Mesenchymal stem cell (in vitro differentiated cells and primary cell): Measurements from ENCODE around the gene PGPEP1.
"Not testable (repeated sequence)": the region's sequence is repeated elsewhere in the genome, so short reads cannot be mapped to it uniquely, and the experiment has no call there.

Experiments
- DNase-seq: peaks from one replicate; pipeline ENCODE4 v3.0.0-alpha.2; 2013
- H2AFZ ChIP-seq: one replicate; pipeline ENCODE4 v1.6.1; 2013; ENCODE audit warnings: low read depth, mild to moderate bottlenecking, control low read depth, inconsistent platforms, low read length, moderate library complexity
- H2AK5ac ChIP-seq: 2 replicates; pipeline ENCODE4 v1.6.1; 2013; ENCODE audit warnings: low read length, moderate library complexity, mild to moderate bottlenecking, inconsistent platforms; ENCODE audit not compliant: severe bottlenecking
- H2BK120ac ChIP-seq: one replicate; pipeline ENCODE4 v1.6.1; 2013; ENCODE audit warnings: low read depth, mild to moderate bottlenecking, inconsistent platforms, low read length, moderate library complexity
- H2BK12ac ChIP-seq, 2 experiments: one replicate each; pipeline ENCODE4 v1.6.1; 2013; ENCODE audit warnings: inconsistent platforms in 2 of 2, low read length in 2 of 2, mild to moderate bottlenecking in 2 of 2, moderate library complexity in 2 of 2, control low read depth in 1 of 2
- H2BK15ac ChIP-seq: one replicate; pipeline ENCODE4 v1.6.1; 2013; ENCODE audit warnings: mild to moderate bottlenecking, low read depth, inconsistent platforms; ENCODE audit not compliant: poor library complexity, severe bottlenecking
- H2BK5ac ChIP-seq: 2 replicates; pipeline ENCODE4 v1.6.1; 2013; ENCODE audit warnings: low read depth, mild to moderate bottlenecking, low read length, control low read depth, inconsistent platforms; ENCODE audit not compliant: poor library complexity, severe bottlenecking
- H3K14ac ChIP-seq, 2 experiments: one replicate each; pipeline ENCODE4 v1.6.1; 2013; ENCODE audit warnings: inconsistent platforms in 2 of 2, low read length in 2 of 2, control low read depth in 1 of 2, mild to moderate bottlenecking in 1 of 2, moderate library complexity in 1 of 2
- H3K18ac ChIP-seq, 2 experiments: one replicate each; pipeline ENCODE4 v1.6.1; 2013; ENCODE audit warnings: inconsistent platforms in 2 of 2, low read length in 2 of 2, control low read depth in 1 of 2, low read depth in 1 of 2, mild to moderate bottlenecking in 1 of 2
- H3K23ac ChIP-seq, 2 experiments: one replicate each; pipeline ENCODE4 v1.6.1; 2013; ENCODE audit warnings: inconsistent platforms in 2 of 2, low read length in 2 of 2, mild to moderate bottlenecking in 2 of 2, moderate library complexity in 2 of 2, control low read depth in 1 of 2
- H3K27ac ChIP-seq: 2 replicates; pipeline ENCODE4 v1.5.1; 2013; ENCODE audit warnings: mild to moderate bottlenecking, moderate library complexity, low read length, control low read depth, inconsistent platforms; ENCODE audit not compliant: poor library complexity, severe bottlenecking
- H3K27me3 ChIP-seq, 2 experiments: 2 replicates each; pipeline versions ENCODE4 v1.6.1 to v1.7.0; 2013; ENCODE audit warnings: low read length in 2 of 2, mild to moderate bottlenecking in 2 of 2, moderate library complexity in 2 of 2, control low read depth in 1 of 2, inconsistent platforms in 1 of 2; ENCODE audit not compliant: control insufficient read depth in 1 of 2, insufficient read depth in 1 of 2
- H3K36me3 ChIP-seq, 2 experiments: 2 replicates each; pipeline versions ENCODE4 v1.6.1 to v1.7.0; 2013; ENCODE audit warnings: low read length in 2 of 2, control low read depth in 1 of 2, inconsistent platforms in 1 of 2, low read depth in 1 of 2, mild to moderate bottlenecking in 1 of 2; ENCODE audit not compliant: insufficient read depth in 2 of 2, control insufficient read depth in 1 of 2
- H3K4ac ChIP-seq, 2 experiments: one replicate each; pipeline ENCODE4 v1.6.1; 2013; ENCODE audit warnings: inconsistent platforms in 2 of 2, low read length in 2 of 2, mild to moderate bottlenecking in 2 of 2, moderate library complexity in 2 of 2, control low read depth in 1 of 2, low read depth in 1 of 2
- H3K4me1 ChIP-seq: 2 replicates; pipeline ENCODE4 v1.6.1; 2013; ENCODE audit warnings: low read depth, low read length, control low read depth; ENCODE audit not compliant: control insufficient read depth, insufficient read depth
- H3K4me2 ChIP-seq: 2 replicates; pipeline ENCODE4 v1.6.1; 2013; ENCODE audit warnings: low read length, mild to moderate bottlenecking, inconsistent platforms; ENCODE audit not compliant: poor library complexity, severe bottlenecking
- H3K4me3 ChIP-seq, 2 experiments: 2 replicates each; pipeline versions ENCODE4 v1.5.1 to v1.7.0; 2013; ENCODE audit warnings: low read length in 2 of 2, mild to moderate bottlenecking in 2 of 2, control low read depth in 1 of 2, low read depth in 1 of 2; ENCODE audit not compliant: insufficient read depth in 1 of 2
- H3K79me1 ChIP-seq: replicated peaks from 2 replicates; pipeline ENCODE4 v1.6.1; 2013; ENCODE audit warnings: mild to moderate bottlenecking, control low read depth, low read length, inconsistent platforms; ENCODE audit not compliant: poor library complexity, severe bottlenecking
- H3K9ac ChIP-seq: 2 replicates; pipeline ENCODE4 v1.7.0; 2013; ENCODE audit warnings: mild to moderate bottlenecking, low read length, moderate library complexity
- H3K9me3 ChIP-seq: 2 replicates; pipeline ENCODE4 v1.7.0; 2013; ENCODE audit warnings: mild to moderate bottlenecking, low read length; ENCODE audit not compliant: control insufficient read depth
- H4K8ac ChIP-seq: one replicate; pipeline ENCODE4 v1.6.1; 2013; ENCODE audit warnings: inconsistent platforms, mild to moderate bottlenecking, low read length, moderate library complexity
- H4K91ac ChIP-seq: one replicate; pipeline ENCODE4 v1.6.1; 2013; ENCODE audit warnings: mild to moderate bottlenecking, low read length, inconsistent platforms
- WGBS: methylation state at CpG from one replicate; pipeline ENCODE4 v1.1.7; 2013; ENCODE audit warnings: mixed read lengths; 5-methylcytosine and 5-hydroxymethylcytosine counted together

The PGPEP1 gene

DNA sequence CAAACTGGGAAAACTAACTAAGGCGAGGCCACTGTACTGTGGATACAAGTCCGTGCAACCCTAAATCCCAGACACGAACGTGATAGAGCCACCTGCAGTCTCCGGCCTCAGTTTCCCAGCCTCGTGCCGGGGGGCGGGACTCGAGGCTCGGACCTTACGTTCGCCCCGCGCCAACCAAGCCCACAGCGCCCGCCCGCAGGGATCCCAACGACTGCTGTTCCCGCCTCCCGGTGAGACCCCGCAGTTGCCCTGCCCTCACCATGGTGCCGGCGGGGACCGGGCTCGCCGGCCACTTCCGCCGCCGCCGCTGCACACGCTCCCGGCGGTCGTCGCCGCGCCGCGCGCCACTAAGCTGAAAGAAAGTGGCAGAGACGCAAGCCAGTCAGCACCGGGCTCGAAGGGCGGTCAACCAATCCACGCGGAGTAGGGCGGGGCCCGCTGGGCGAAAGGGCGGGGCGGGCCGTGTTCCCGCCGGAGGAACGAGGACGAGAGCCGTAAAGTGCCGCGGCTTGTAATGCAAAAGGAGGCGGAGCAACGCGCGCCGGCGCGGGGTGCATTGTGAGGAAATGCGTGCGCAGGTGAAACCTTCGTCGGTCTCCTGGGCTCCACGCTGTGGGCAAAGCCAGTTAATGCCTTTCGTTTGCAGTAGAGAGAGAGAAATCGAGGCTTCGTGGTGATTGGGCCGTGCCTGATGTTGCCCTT is 17.5 kb upstream of the PGPEP1 start, which contains the start of gene LSM4:
Gene LSM4 (minus strand): TSS at position 318 of the 702 bp plus-strand sequence. CDS start 56 bp downstream, at position 262.
- H2BK120ac ChIP-seq: peak within 1 kb of the TSS; percentile 65

GRCh38 chr19:18324373-18324731 is 16.0 kb upstream of the PGPEP1 start:
- not testable (repeated sequence) for DNase-seq, H3K27me3 ChIP-seq, H2BK120ac ChIP-seq, H3K18ac ChIP-seq, H4K91ac ChIP-seq, H2BK15ac ChIP-seq, H3K9me3 ChIP-seq, H3K36me3 ChIP-seq, H2BK12ac ChIP-seq, H3K4me2 ChIP-seq, H3K4me3 ChIP-seq, H3K14ac ChIP-seq, H3K23ac ChIP-seq, H2AFZ ChIP-seq, H4K8ac ChIP-seq, H3K27ac ChIP-seq, H2BK5ac ChIP-seq
- Histone ChIP-seq H3K4me1 (peaks cover 14% of the 10 kb centered on the region), H3K79me1 (peaks cover 13% of the 10 kb centered on the region), H2AK5ac (peak overlapping the region; percentile 59), H3K4ac (peak overlapping the region in 1 of 2 experiments; percentile 37), H3K9ac (peak overlapping the region; percentile 96)
- 90% methylated on average over 3 of the region's 6 CpGs for whole genome bisulfite sequencing

More for the DNA sequence above, 17.5 kb upstream of the PGPEP1 start, which contains the start of gene LSM4:
- Histone ChIP-seq H2BK15ac (peak within 1 kb of the TSS; percentile 63), H3K4me3 (peak within 1 kb of the TSS; percentile 80 to 86), H3K27me3 (no peaks in the 10 kb centered on the region), H3K9ac (peak within 1 kb of the TSS; percentile 96), H4K8ac (peak within 1 kb of the TSS; percentile 88), H2BK12ac (peak within 1 kb of the TSS; percentile 48 to 60), H3K27ac (peak within 1 kb of the TSS; percentile 87), H3K14ac (peak within 1 kb of the TSS in 1 of 2 experiments; percentile 6), H2AK5ac (peak within 1 kb of the TSS; percentile 94), H3K4me1 (peaks cover 13% of the 10 kb centered on the region), H3K9me3 (no peaks in the 10 kb centered on the region), H3K18ac (peak within 1 kb of the TSS; percentile 89 to 94), H3K79me1 (peaks cover 13% of the 10 kb centered on the region), H3K23ac (peak within 1 kb of the TSS in 1 of 2 experiments; percentile 78), H3K4me2 (peak within 1 kb of the TSS; percentile 94), H3K4ac (peak within 1 kb of the TSS; percentile 94 to 96), H2AFZ (peak within 1 kb of the TSS; percentile 86), H4K91ac (peak within 1 kb of the TSS; percentile 94), H2BK5ac (peak within 1 kb of the TSS; percentile 90), H3K36me3 (peaks cover 9 to 13% of the 10 kb centered on the region in 2 experiments)
- under 1% methylated on average over 75 of the region's 75 CpGs for WGBS
- peak; percentile 97 for DNase-seq

DNA sequence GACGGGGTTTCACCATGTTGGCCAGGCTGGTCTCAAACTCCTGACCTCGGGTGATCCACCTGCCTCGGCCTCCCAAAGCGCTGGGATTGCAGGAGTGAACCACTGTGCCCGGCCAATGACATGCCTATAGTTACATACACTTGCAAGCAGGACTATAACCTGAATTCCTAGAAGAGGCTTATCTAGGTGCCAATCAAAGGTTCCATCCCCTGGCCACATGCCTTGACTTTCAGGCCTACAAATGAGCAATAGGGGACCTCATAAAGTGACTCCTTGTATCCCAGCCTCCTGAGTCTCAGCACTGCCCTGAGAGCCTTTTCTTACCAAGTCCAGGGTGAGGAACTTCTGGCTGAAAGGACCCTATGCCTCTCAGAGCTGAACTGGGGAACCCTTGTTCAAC is 13.6 kb upstream of the PGPEP1 start:
- peak overlapping the region; percentile 29 for H3K9ac ChIP-seq
- H3K79me1 ChIP-seq: peaks cover 5% of the 10 kb centered on the region
- no peak for DNase-seq
- H2AK5ac ChIP-seq: no peak overlapping the region
- H4K8ac ChIP-seq: no peak overlapping the region
- H3K4ac ChIP-seq: no peak overlapping the region
- H3K14ac ChIP-seq: no peak overlapping the region
- H3K18ac ChIP-seq: no peak overlapping the region
- H4K91ac ChIP-seq: no peak overlapping the region
- H3K27ac ChIP-seq: no peak overlapping the region
- no peak overlapping the region for H3K4me2 ChIP-seq
- no peaks in the 10 kb centered on the region for H3K27me3 ChIP-seq
- peaks cover 9% of the 10 kb centered on the region for H3K4me1 ChIP-seq
- no peak overlapping the region for H2BK120ac ChIP-seq
- no peak overlapping the region for H3K4me3 ChIP-seq
- peak overlapping the region; percentile 60 for H2BK15ac ChIP-seq
- H3K23ac ChIP-seq: no peak overlapping the region
- WGBS: 93% methylated on average over 5 of the region's 5 CpGs
- no peak overlapping the region for H2AFZ ChIP-seq
- no peak overlapping the region for H2BK12ac ChIP-seq
- no peaks in the 10 kb centered on the region for H3K36me3 ChIP-seq
- H2BK5ac ChIP-seq: no peak overlapping the region
- no peaks in the 10 kb centered on the region for H3K9me3 ChIP-seq

GRCh38 chr19:18328340-18329034 is 11.9 kb upstream of the PGPEP1 start:
- H4K91ac ChIP-seq: no peak overlapping the region
- peak overlapping the region; percentile 94 for H3K27ac ChIP-seq
- peak overlapping the region in 1 of 2 experiments; percentile 78 for H2BK12ac ChIP-seq
- no peaks in the 10 kb centered on the region for H3K36me3 ChIP-seq
- peak overlapping the region; percentile 40 to 77 for H3K18ac ChIP-seq
- H3K9me3 ChIP-seq: no peaks in the 10 kb centered on the region
- H4K8ac ChIP-seq: no peak overlapping the region
- H3K23ac ChIP-seq: peak overlapping the region in 1 of 2 experiments; percentile 24
- peak; percentile 99 for DNase-seq
- peak overlapping the region in 1 of 2 experiments; percentile 79 for H3K4ac ChIP-seq
- peak overlapping the region; percentile 75 for H3K9ac ChIP-seq
- H3K14ac ChIP-seq: no peak overlapping the region
- H2BK15ac ChIP-seq: no peak overlapping the region
- no peak overlapping the region for H2BK5ac ChIP-seq
- H3K4me3 ChIP-seq: peak overlapping the region in 1 of 2 experiments; percentile 67
- no peak overlapping the region for H2BK120ac ChIP-seq
- H2AFZ ChIP-seq: no peak overlapping the region
- H3K4me1 ChIP-seq: peaks cover 10% of the 10 kb centered on the region
- no peaks in the 10 kb centered on the region for H3K27me3 ChIP-seq
- peaks cover 2% of the 10 kb centered on the region for H3K79me1 ChIP-seq
- WGBS: 0% methylated on average over 9 of the region's 9 CpGs
- H3K4me2 ChIP-seq: peak overlapping the region; percentile 65
- peak overlapping the region; percentile 58 for H2AK5ac ChIP-seq
